ENCODE results near the gene MYOM1.
"Not testable (repeated sequence)": the region's sequence is repeated elsewhere in the genome, so short reads cannot be mapped to it uniquely, and the experiment has no call there.

MYOM1 gene

DNA sequence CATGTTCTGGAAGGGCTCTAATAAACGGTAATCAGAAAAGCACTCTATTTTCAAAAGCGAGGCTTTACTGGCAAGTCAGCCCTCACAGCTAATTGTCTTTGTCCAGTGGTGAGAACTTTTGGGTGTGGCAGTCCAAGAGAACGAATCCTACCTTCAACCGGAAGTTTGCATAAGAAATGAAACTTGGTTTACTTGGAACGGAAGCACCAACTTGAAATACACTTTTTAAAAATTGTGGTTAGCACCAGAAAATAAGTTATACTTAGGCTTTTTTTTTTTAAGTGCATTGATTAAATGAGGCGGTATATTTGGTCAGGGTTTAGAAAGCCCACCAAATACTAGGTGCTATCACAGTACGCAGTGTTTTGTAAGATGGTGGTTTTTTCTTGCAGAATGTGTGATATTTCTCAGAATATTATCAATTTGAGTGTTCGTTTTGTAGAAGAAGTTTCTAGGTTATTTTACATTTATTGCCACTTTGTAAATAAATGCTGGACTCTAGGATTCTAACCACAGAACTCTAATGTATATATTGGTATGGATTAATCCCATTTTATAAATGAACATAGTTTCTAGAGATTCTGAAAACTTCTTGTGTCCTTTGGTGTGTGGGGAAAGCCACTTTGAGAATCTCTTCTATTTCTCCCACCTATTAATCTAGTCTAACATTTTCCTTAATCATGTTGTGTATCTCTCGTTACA is 29.0 kb upstream of the MYOM1 start:
- DNase-seq, result no peak

GRCh38 chr18:3248062-3248657 is 28.4 kb upstream of the MYOM1 start:
- no peak for DNase-seq

DNA sequence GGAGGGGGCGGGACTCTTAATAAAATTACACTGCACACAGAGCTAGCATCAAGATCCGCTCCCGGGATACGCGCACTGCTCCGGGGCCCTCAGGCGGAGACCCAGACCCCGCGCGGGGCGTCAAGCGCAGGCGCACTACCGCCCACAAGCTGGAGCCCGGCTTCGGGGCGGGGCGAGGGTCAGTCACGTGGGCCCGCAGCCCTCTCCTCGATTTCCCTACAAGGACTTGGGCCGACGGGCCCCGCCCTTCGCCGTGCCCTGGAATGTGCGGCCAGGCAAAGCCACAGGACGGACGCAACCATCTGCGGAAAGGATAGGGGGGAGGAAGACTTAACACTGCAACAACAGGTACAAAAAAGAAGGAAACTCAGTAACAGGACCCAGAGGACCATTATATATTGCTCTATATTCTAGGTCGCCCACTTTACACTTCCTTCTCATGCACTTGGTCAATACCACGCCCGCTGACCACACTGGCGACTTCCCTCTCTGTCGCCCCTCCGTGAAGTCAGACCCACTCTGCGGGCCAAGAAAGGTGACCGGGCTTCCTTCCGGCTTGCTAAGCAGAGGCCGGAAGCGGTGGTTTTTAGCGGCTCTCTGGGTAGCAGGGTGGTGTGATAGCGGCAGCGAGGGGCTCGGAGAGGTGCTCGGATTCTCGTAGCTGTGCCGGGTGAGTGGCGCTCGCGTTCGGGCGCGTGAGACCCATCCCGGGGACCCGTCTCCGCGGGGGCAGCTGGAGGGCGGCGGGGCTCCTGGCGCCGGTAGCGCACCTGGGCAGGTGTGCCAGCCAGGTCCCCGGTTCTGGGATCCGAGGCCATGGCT is 27.7 kb upstream of the MYOM1 start, which contains the start of gene MYL12A:
MYL12A (plus strand) TSS at position 562 of the 822 bp plus-strand sequence. CDS start 5,447 bp downstream, outside the sequence.
- DNase-seq, result peak; percentile 69

DNA sequence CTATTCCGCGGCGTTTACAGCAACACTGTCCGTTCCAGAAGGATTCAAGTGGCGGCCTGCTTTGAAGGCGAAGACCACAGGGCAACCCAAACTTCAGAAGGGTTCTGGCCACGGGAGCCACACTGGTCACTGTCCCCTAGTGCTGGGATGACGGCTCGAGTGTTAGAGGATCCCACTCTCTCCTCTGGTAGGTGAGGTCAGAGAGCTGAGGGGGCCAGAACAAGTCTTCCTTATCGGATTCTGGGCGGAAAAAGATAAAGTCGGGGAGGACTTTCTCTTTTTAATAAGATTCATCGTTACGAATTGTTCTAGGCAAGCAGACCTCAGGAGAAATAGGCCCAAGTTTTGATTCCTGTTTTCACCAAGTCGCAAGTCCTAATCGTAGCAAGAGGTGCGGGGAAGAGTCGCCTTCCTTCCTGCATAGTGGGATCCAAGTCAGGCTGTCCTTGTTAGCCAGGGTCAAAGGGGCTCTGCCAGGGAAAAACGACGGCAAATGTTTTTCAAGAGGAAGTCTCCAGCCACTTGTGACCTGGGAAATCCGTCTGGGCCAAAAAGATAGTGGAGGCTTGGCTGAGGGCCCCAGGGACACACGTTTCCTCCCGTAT is 27.0 kb upstream of the MYOM1 start:
- no peak for DNase-seq

DNA sequence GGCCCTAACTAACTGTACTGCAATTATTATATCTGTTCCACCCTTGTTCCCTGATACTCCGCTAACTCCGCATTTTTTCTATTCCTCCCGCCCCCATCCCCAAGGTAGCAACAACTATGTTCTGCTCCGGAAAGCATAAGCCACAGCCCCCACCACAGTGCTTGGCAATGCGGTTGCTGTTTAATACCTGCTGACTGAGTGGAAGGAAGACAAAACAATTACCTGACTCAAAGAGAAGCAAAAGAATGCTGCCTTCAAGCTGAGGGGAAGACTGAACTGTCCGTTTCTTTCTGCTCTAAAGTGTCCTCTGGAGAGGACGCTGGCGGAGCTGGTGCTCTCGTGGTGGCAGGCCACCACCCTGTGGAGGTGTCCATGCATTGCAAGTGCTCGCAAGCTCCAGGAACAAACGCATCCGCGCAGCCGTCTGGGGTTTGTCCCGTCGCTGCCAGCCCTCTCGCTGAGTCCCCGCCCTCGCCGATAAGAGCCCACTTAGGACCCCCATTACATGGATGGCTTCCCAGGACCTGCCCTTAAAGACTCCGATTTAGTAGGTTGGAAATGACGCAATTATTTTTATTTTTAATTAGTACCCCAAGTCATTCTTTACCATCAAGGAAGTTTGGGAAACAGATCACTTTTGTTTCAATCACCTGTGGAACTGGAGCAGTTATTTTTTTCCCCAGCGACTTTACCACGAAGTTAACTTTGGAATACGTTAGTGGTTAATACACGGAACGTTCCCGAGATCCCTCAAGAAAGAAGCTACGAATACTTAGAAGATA is 26.3 kb upstream of the MYOM1 start:
- peak; percentile 20 for DNase-seq

GRCh38 chr18:3245185-3245564 is 25.4 kb upstream of the MYOM1 start:
- no peak for DNase-seq

DNA sequence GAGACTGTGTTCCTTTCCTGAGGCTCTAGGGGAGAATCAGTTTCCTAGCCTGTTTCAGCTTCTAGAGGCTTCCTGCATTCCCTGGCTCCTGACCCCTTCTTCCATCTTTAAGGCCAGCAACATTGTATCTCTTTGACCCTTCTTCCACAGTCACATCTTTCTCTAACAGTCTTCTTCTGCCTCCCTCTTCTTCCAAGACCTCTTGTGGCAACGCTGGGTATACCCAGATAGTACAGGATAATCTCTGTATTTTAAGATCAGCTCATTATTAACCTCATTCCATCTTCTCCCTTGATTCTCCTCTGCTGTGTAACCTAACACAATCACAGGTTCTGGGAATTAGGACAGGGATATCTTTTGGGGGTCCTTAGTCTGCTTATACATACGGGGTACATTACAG is 19.0 kb upstream of the MYOM1 start:
- DNase-seq, result no peak

DNA sequence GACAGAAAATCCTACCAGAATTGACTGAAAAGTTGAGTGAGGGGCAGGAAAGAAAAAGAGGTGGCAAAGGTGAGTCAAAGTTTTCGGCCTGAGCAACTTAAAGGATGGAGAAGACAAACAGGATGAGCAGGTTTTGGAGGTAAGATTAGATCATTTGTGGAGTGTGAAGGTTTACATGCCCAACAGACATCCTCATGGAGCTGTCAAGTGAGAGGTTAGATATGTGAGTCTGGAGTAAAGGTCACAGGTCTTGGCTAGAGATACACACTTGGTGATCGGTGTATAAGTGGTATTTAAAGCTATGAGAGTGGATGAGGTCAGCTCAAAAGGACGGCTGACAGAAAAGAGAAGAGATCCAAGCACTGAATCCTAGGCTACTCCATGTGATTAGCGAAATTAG is 16.7 kb upstream of the MYOM1 start:
- DNase-seq, result no peak

- no peak for DNase-seq
These were observed 16.1 kb upstream of the MYOM1 start for GRCh38 chr18:3235846-3236245.

DNA sequence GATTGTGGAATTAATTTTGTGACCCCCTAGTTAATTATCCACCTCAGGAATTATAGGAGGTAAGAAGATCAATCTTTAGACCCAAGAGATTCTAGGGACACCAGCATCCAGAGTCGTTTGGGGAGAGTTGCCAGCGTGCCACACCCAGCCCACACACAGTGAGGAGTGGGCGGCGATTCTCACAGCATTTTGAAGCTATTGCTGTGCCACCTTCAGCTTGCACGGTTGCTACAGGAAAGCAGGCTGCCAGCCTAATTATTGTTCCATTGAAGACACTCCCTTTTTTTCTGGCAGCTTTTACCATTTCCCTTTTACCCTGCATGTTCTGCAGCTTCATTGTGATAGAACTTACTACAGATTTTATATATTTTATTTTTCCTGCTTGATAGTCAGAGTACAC is 14.7 kb upstream of the MYOM1 start:
- DNase-seq, result no peak

DNA sequence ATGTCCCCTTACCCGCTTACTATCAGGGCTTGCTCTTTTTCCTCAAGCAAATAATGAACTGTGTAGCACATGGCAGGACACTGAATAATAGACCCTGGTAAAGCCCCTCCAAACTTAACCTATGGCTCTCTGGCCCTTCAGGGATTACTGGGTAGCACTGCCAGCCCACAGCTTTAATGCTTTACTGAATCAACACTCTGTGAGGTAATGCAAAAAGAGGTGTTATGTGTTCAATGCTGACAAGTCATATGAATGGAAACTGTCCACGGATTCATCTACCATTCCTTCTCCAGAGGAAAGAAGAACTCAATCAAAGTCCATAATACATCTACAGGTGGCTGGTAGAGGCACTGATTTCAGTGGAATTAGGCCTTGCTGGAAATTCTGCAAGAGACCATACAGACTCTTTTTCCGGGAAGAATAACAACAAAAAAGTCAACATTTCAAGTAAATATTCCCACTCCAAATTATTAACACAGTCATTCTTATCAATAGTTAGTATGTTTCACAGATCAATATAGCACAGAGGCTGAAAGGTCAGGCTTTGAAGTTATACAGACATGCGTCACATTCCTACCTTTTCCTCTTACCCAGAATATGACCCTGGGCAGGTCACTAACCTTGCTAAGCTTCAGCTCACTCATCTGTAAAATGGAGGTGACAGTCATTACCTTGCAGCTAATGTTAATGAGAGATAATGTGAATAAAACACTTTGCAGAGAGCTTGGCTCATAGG is 13.8 kb upstream of the MYOM1 start:
- no peak for DNase-seq

GRCh38 chr18:3233004-3233403 is 13.2 kb upstream of the MYOM1 start:
- no peak for DNase-seq

GRCh38 chr18:3230401-3231334 is 10.9 kb upstream of the MYOM1 start:
- no peak for DNase-seq

GRCh38 chr18:3226048-3226447 is 6.3 kb upstream of the MYOM1 start:
- DNase-seq, result no peak

GRCh38 chr18:3225588-3225987 is 5.8 kb upstream of the MYOM1 start:
- DNase-seq, result no peak

DNA sequence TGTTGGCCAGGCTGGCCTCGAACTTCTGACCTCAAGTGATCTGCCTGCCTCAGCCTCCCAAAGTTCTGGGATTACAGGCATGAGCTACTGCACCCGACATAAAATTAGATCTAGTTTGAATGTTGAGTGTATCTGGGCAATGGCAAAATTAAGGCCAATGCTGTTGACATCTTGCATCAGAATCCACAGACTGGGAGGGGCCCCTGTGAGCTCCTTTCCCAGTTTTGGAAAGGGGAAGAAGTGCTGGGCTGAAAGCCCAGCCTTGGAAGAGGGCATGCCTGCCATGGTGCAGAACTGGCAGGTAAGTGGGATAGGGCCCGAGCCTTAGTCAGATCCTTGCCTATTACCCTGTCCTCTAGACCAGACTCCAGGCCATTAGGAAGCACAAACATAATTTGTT is 4.5 kb upstream of the MYOM1 start:
- DNase-seq, result no peak

DNA sequence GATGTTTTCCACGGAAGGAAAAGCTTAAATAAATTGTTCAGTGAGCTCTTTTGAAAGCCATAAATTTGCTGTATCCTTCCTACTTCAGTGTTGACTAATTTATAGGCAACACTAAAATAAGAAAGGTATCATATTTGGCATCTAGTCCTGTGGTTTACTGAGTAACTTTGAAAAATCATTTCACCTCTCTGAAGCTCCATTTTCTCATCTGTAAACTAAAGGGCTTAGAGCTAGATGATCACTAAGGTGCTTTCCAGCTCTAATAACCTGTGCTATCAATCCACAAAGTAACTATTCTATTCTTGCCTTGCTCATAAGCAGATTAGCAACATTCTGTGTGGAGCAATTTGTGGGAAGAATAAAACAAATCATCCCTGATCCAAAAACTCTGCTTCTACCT is 3.6 kb upstream of the MYOM1 start:
- no peak for DNase-seq

DNA sequence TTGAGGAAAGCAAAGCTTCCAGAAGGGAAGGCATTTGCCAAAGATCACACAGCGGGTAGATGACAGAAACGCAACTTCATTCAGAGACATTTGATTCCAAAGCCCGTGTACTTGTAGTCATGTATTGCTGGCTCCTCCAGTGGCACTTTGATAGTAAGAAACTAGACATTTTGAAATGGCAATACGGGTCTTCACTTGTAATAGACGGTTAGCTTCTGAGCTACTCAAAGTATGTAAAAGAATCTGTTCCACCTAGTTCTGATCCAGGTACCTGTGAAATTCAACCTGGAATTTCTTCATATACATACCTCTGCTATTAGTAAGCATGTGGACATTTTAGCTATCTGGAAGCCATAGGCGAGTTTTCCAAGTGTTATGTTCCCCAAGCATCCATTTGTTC is 1.7 kb upstream of the MYOM1 start:
- no peak for DNase-seq

DNA sequence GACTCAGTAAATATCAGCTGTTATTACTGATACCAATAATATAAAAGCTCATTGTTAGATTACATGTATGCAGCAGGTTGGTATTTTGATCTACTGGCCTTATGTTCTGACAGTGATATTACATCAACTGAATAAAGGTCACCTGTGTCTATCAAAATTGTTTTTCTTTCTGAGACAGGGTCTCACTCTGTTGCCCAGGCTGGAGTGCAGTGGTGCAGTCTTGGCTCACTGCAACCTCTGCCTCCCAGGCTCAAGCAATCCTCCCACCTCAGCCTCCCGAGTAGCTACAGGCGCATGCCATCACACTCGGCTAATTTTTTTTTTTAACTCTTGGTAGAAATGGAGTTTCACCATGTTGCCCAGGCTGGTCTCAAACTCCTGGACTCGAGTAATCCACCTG is 1.1 kb upstream of the MYOM1 start:
- DNase-seq, result not testable (repeated sequence)

DNA sequence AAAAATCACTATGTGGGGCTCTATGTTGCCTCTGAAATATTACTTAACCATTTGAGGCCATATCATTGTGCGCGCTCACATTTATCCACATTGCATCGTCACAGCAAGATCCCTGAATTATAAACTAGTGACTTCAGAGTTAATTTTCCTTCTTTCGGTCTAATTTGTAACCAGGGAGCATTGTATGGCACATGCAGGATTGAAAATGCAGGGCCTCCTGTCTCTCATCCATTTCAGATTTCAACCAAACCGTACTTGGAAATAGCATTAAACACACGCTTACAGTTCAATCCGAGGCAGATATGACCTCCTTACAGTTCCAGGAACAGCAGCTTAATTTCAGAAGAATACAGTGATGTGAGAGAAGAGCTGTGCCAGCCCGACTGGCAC is 532 bp downstream of the MYOM1 start:
- DNase-seq, result no peak

GRCh38 chr18:3218819-3219218 is 949 bp downstream of the MYOM1 start:
- no peak for DNase-seq
